NCI-H82 treated with DMSO at 0.1 percent for 48 hours (cell line): ENCODE data around the gene SSR4.
"Not testable (repeated sequence)": the region's sequence is repeated elsewhere in the genome, so short reads cannot be mapped to it uniquely, and the experiment has no call there.

Experiments
- DNase-seq: peaks from one replicate; lab custom pipeline; 2025; ENCODE audit not compliant: unreplicated experiment; lab: John Stamatoyannopoulos, UW

Gene SSR4

GRCh38 chrX:153803211-153804099, 9.0 kb downstream of the SSR4 start:
- no peak for DNase-seq

GRCh38 chrX:153804100-153804595, 9.7 kb downstream of the SSR4 start:
- no peak for DNase-seq

GRCh38 chrX:153804621-153805020, 10.2 kb downstream of the SSR4 start:
- DNase-seq, result no peak

GRCh38 chrX:153805436-153805835, 11.0 kb downstream of the SSR4 start:
- DNase-seq, result no peak

GRCh38 chrX:153806999-153807575, 12.6 kb downstream of the SSR4 start:
- no peak for DNase-seq

GRCh38 chrX:153807976-153808375, 13.5 kb downstream of the SSR4 start:
- no peak for DNase-seq

GRCh38 chrX:153812220-153812619, 17.8 kb downstream of the SSR4 start:
- DNase-seq, result no peak

GRCh38 chrX:153813161-153813560, 18.7 kb downstream of the SSR4 start:
- no peak for DNase-seq

- no peak for DNase-seq
Observed at GRCh38 chrX:153814591-153815315, 20.3 kb downstream of the SSR4 start.

- no peak for DNase-seq
Observed at GRCh38 chrX:153816831-153817690, 22.6 kb downstream of the SSR4 start.

GRCh38 chrX:153818064-153818463, 23.6 kb downstream of the SSR4 start:
- DNase-seq, result not testable (repeated sequence)

- no peak for DNase-seq
Observed at GRCh38 chrX:153818571-153819383, 24.3 kb downstream of the SSR4 start.

GRCh38 chrX:153819384-153820040, 25.0 kb downstream of the SSR4 start:
- DNase-seq, result no peak

GRCh38 chrX:153820601-153821000, 26.1 kb downstream of the SSR4 start:
- no peak for DNase-seq

GRCh38 chrX:153821066-153821465, 26.6 kb downstream of the SSR4 start:
- DNase-seq, result no peak

GRCh38 chrX:153824348-153824747, 29.9 kb downstream of the SSR4 start:
- no peak for DNase-seq

GRCh38 chrX:153825042-153825441, 30.6 kb downstream of the SSR4 start:
- no peak for DNase-seq

GRCh38 chrX:153827016-153827415, 32.5 kb downstream of the SSR4 start:
- DNase-seq, result no peak

- no peak for DNase-seq
Observed at GRCh38 chrX:153827903-153828302, 33.4 kb downstream of the SSR4 start.
